ENCODE results near the gene FGF1. TPM values are rescaled to one million over a fixed set of nuclear protein-coding genes. Genes with fewer than 3 reads are reported as not detected.

Gene FGF1
- polyA plus RNA-seq, 12 donors: 6.6 to 17.8 (median 10.3) TPM; not detected in 1

DNA sequence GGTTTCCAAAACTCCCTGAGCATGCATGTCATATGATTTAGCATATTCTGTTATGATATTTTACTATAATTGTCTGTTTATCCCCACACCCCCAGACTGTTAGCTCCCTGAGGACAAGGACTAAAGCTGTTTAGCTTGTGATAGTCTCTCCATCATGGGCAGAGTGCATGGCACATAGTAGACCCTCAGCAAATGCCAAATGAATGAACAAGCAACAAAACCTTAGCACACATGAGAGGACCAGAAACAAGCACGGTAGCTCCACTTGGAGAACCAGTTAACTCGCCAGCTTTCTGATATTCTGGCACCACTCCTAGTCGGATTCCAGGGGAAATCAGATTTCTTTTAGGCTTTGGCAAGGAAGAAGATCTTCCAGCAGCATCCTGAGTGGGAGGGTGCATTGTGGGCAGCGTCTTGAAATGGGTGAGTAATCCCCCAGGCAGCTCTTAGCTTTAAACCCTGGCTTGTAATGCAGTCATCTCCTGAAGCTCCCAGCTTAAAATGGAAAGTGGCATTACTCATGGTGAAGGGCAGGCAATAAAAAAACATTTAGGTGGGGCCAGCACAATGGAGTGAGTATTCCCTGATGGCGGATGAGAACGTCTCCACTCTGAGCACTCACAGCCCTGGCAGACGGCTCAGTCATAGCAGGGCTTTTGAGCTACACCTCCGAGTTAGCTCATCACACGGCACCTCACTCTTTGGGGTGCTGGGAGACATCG is 41.1 kb downstream of the FGF1 start:
- no peak for DNase-seq

DNA sequence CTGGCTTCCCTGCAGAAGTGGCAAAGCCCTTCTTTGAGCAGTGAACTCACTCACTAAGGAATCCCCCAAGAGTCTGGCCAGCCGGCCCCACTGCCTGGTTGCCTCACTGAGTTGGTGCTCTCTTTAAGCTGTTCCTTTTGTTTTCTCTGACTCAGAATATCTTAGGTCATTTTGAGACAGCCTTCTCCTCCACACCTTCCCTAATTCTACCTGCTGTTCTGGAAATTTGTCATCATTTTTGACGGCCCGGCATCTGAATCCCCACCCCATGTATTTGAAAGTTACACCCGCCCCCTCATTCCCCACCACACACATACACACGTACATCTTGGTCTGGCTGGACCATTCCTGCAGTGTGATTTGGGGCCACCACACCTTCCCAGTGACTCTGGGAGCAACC is 41.8 kb downstream of the FGF1 start:
- no peak for DNase-seq

DNA sequence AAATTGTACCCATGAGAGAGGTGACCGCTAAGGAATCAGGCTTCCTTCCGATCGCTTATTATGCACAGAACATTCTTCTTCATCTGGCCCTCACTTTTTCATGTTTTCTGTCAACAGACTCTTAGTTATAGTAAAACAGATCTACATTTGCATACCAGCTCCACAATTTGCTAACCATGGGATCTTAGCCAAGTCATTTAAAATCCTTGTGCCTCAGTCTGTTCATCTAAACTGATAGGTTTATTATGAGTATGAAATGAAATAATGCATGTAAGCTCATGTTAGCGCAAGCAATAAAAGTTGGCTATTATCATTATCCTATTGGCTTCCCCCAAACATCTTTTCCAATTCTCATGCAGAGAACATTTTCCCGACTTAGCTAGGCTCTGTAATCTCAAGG is 42.3 kb downstream of the FGF1 start:
- DNase-seq: no peak

DNA sequence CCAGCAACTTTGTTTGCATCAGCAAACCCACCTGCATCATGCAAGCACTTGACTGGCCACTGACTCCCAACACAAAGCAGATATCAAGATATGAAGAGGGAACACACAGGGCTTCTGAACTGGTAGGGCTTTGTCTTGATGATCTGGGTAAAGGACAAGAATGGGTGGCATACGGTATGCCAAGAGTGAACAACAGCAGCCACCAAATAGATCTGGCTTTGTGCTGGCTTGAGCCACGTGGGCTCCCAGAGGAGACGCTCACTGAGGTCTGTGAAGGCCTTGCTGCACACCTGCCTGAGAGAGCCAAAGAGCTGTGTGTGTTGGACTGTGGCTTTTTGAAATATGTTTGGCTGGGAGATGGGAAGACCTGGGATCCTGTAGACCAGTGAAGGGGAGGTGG is 43.5 kb downstream of the FGF1 start:
- DNase-seq: no peak

DNA sequence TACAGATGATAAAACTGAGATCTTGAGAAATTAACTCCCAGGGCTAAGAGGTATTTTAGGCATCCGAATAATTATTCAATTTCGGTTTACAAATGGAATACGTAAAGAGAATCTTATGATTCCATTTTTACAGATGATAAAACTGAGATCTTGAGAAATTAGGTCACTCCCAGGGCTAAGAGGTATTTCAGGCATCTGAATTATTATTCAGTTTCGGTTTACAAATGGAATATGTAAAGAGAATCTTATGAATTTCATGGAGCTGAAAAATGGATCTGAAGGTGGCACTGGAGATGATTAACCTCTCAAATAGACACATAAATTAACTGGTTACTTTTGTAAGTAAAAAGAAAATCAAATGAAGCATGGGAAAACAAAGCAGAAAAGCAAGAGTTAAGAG is 44.2 kb downstream of the FGF1 start:
- DNase-seq: no peak

- no peak for DNase-seq
Observed at GRCh38 chr5:142640316-142641005, 45.4 kb downstream of the FGF1 start.

DNA sequence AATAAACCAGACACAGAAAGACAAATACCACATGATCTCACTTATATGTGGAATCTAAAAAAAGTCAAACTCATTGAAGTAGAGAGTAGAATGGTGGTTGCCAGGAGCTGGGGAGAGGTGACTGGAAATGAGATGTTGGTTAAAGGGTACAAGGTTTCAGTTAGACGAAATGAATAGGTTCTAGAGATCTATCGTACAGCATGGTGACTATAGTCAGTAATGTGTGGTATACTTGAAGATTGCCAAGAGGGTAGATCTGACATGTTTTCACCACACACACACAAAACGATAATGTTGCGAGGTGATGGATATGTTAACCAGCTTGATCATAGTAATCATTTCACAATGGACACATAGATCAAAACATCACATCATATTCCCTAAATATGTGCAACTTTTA is 46.4 kb downstream of the FGF1 start:
- DNase-seq: no peak

DNA sequence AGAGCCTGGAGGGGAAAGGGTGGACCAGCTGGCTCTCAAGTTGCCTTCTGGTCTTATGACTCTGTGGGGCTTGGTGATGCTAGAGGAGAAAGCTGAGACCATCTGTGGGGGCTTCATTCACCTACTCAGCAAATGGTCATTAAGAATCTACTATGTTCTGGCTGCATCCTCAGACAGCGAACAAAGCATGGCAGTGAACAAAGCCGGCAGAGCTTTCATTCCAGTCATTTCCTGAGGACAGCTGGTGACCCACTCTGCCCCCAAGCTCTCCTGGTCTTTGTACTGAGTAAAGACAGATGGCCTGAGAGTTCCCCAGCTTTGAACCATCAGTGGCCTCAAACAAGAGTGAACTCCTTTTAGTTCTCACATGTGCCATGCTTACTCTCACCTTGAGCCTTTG is 48.0 kb downstream of the FGF1 start:
- no peak for DNase-seq

GRCh38 chr5:142636698-142637324 is 49.1 kb downstream of the FGF1 start:
- DNase-seq: no peak

DNA sequence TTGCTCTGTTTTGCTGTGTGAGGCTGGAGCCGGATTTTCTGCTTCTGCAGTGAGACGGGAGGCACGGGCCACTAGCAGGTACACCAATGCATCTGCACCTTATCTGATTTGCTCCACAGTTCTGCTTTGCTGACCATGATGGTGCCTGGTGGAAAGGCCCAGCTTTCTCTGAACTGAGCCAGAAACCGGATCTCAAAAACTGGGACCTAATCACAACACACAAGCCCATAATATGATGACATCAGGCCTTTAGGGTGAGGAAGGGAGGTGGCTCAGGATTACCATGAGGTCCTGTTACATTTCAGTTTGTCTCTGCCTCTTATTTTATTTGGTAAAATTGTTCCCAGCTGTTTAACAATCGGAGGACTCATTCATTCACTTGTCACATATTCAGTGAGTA is 49.8 kb downstream of the FGF1 start:
- DNase-seq: no peak

- DNase-seq: no peak
Observed at GRCh38 chr5:142634216-142635011, 51.5 kb downstream of the FGF1 start.

DNA sequence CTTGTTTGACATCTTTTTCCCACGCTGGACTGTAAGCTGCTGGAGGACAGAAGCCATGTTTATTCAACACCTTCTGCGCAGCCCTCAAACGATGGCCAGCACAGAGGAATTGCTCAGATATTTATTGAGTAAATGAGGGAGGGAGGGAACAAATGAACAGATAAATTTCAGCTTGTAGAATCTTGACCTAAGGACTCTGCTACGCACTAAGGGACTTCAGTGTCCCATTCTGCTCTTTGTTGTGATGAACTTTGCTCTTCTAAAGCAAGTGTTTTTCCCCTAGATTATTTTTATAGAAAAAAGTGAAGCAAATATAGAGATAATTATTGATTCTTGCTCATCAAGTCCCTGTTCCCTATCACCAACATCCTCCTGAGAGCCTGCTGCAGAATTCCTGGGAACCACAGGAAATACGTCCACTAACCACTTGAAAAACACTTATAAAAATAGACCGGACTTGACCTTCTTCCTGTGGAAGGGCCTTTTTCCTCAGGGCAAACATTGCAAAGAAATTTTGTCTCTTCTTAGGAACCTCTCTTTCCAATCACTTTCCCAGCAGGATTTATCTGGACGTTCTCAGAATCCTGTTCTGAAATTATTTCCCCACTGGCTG is 54.9 kb downstream of the FGF1 start:
- DNase-seq: no peak

DNA sequence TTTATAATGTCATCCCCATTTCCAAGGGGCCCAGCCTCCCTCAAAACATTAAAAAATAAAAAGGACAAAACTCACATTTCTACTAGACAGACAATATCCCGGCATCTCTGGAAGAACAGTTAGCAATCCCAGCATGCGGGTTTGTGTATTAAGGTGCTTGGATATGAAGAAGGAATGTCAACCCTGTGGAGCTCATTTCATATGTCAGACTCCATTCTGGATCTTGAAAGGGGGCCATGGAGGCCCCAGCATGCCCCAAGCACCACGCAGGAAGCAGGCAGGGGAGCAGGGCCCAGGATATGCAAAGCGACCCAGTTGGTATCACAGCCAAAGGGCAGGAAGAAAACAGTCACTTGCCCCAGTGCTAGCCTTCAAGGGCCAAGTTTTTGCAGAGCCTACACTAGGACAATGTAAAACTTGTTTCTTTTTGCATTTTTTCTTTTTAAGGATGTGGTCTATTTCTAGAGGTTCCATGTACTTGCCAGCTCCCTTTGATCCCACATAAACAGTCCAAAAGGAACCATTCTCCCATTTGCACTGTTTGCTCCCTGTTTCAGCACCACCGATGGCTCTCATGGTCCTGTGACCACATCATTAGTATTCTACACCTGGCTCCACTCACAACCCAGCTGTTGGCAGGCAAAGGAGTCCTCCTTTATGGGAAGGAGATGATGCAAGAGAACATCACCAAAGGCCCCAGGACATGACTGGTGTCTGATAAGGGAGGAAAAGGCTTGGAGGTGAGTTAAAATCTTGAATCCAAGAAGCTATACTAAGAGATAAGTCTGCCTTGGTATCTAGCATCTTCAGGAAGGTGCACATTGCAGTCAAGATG is 58.3 kb downstream of the FGF1 start:
- DNase-seq: no peak

- DNase-seq: no peak
Observed at GRCh38 chr5:142626786-142627185, 59.1 kb downstream of the FGF1 start.

GRCh38 chr5:142626099-142626498 is 59.8 kb downstream of the FGF1 start:
- DNase-seq: no peak

DNA sequence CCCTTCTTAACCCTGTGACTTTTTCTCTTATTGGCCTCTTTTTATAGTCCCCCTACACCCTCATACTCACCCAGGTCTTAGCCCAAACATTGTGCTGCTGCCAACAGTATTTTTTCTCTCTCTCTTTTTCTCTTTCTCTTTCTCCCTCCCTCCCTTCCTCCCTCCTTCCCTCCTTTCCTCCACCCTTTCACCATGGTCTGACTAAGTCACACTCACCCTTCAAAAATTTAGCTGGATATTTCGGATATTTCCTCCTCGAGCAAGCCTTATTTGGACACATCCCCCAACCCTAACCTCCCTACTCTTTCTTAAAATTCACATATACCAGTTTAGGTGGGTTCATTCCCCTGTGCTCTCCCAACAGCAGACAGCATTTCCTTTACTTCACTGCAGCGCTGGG is 64.7 kb downstream of the FGF1 start:
- DNase-seq: no peak

DNA sequence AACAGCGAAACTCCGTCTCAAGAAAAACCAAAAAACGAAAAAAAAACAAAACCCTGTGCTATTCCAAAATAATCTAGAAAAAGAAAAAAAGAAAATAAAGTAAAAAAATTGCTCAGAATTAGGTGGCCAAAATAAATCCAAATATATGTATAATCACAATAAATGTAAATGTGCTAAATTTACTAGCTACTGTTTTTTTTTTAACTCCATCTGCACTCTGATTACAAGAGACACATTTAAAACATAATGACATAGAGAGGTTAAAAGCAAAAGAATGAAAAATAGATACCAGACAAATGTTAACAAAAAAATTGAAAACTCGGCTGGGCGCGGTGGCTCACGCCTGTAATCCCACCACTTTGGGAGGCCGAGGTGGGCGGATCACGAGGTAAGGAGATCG is 66.1 kb downstream of the FGF1 start:
- no peak for DNase-seq

GRCh38 chr5:142618130-142618523 is 67.8 kb downstream of the FGF1 start:
- no peak for DNase-seq

DNA sequence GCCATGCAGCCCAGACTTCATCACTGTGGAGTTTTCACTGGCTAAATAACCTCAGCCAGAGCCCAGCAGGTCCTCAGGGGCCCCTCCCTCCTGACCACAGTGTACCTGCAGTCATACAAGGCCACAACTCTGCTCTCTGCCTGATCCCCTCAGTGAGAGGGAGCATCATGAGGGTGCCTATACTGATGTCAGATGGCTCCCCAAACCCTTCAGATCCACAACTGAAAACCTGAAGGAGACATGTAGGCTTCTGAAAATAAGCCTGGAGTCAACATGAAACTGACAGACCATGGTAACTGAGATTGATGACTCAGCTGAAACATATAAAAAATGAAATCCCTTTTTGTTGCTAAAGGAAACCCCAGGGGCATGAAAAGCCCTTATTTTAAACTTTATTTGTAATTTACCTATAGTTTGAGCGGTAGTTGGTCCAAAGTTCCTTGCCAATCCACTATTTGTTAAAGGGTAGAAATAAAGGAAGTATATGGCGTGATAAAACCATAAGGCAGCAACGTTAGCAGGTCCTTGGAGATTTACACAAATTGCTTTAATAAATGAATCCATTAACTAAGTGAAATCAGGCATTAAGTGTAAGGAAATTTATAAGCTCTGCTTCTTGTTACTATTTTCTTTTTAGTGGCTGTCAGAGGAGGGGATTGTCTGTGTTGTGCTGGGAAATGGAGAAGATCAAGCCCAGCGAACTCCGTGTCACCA is 68.3 kb downstream of the FGF1 start:
- no peak for DNase-seq

DNA sequence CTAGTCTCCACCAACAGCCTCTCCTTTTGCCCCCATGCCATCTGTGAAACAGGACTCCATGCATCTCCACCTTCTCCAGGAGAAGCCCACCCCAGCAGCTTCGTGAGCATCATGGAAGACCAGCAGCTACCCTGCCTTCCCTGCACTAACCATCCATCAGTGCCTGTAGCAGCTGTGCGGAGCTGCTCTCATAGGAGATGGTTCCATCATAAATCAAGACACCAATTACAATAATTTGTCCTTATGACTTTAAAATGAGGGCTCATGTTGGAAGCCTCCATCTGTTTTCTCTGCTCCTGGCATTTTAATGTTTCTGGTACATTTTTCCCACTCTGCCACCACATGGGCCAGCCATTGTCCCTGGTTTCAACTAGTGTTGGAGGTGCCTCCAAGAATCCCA is 69.9 kb downstream of the FGF1 start:
- no peak for DNase-seq
